ENCODE data around the gene MAP3K2. TPM values are rescaled to one million over a fixed set of nuclear protein-coding genes. Genes with fewer than 3 reads are reported as not detected.
A peak's percentile ranks its signal among the peaks of the same experiment; 100 is the strongest.

MAP3K2 gene
- total RNA-seq, 3 donors from 2014 or later (not counting 1 experiment from before 2014, with no cell fraction given) = 99.4 to 109 (median 106) TPM

- no peak for DNase-seq
- Histone ChIP-seq H3K4me1 (ENCODE audit: control insufficient read depth, insufficient read depth, low read length) (peaks cover 7% of the 10 kb centered on the region), H3K27me3 (ENCODE audit: control insufficient read depth, insufficient read depth, low read length) (no peaks in the 10 kb centered on the region), H3K36me3 (ENCODE audit: control insufficient read depth, insufficient read depth, low read length) (peaks cover 4% of the 10 kb centered on the region), H3K27ac (ENCODE audit: low read length) (no peak overlapping the region), H3K4me3 (ENCODE audit: low read length) (no peak overlapping the region), H3K9me3 (ENCODE audit: control insufficient read depth, insufficient read depth, low read length) (no peaks in the 10 kb centered on the region)
- WGBS (ENCODE audit: insufficient coverage) = 94% methylated on average over 2 of the region's 3 CpGs
- no peak for ATAC-seq
- H3K4me3 Mint-ChIP-seq = no peak overlapping the region
- no peak overlapping the region for H3K27ac Mint-ChIP-seq
- no peaks in the 10 kb centered on the region for H3K36me3 Mint-ChIP-seq
- peaks cover 50 to 52% of the 10 kb centered on the region in 2 donors for H3K4me1 Mint-ChIP-seq
- H3K9me3 Mint-ChIP-seq = no peaks in the 10 kb centered on the region
- intact Hi-C loops (cut with micrococcal nuclease) = no loop called here
- H3K27me3 Mint-ChIP-seq (ENCODE audit: low read depth in 2 of 2) = no peaks in the 10 kb centered on the region
- TF ChIP-seq CTCF (IDR thresholded peaks at IDR 0.05) = no peak
These were observed 40.8 kb downstream of the MAP3K2 start for GRCh38 chr2:127347015-127347414.

- Mint-ChIP-seq H3K27me3 (ENCODE audit: low read depth in 2 of 2) (no peaks in the 10 kb centered on the region), H3K4me1 (peaks cover 31 to 36% of the 10 kb centered on the region in 2 donors), H3K36me3 (no peaks in the 10 kb centered on the region), H3K9me3 (no peaks in the 10 kb centered on the region), H3K4me3 (no peak overlapping the region), H3K27ac (no peak overlapping the region)
- DNase-seq (no peak), ATAC-seq (no peak)
- Histone ChIP-seq H3K4me1 (ENCODE audit: control insufficient read depth, insufficient read depth, low read length) (no peaks in the 10 kb centered on the region), H3K27ac (ENCODE audit: low read length) (no peak overlapping the region), H3K4me3 (ENCODE audit: low read length) (no peak overlapping the region), H3K36me3 (ENCODE audit: control insufficient read depth, insufficient read depth, low read length) (peaks cover 15% of the 10 kb centered on the region), H3K27me3 (ENCODE audit: control insufficient read depth, insufficient read depth, low read length) (no peaks in the 10 kb centered on the region), H3K9me3 (ENCODE audit: control insufficient read depth, insufficient read depth, low read length) (no peaks in the 10 kb centered on the region)
- intact Hi-C loops (cut with micrococcal nuclease) = no loop called here
- WGBS (ENCODE audit: insufficient coverage) = no CpG with 5 or more reads among the region's 2 CpGs
- TF ChIP-seq CTCF (IDR thresholded peaks at IDR 0.05) = no peak
These were observed 44.5 kb downstream of the MAP3K2 start for GRCh38 chr2:127343277-127343676.

GRCh38 chr2:127342101-127342500, 45.7 kb downstream of the MAP3K2 start:
- no peaks in the 10 kb centered on the region for H3K36me3 Mint-ChIP-seq
- Histone ChIP-seq H3K27me3 (ENCODE audit: control insufficient read depth, insufficient read depth, low read length) (no peaks in the 10 kb centered on the region), H3K27ac (ENCODE audit: low read length) (no peak overlapping the region), H3K4me3 (ENCODE audit: low read length) (no peak overlapping the region), H3K9me3 (ENCODE audit: control insufficient read depth, insufficient read depth, low read length) (no peaks in the 10 kb centered on the region), H3K4me1 (ENCODE audit: control insufficient read depth, insufficient read depth, low read length) (no peaks in the 10 kb centered on the region), H3K36me3 (ENCODE audit: control insufficient read depth, insufficient read depth, low read length) (peaks cover 26% of the 10 kb centered on the region)
- no peak for DNase-seq
- 100% methylated on average over 1 of the region's 1 CpG for WGBS (ENCODE audit: insufficient coverage)
- intact Hi-C loops (cut with micrococcal nuclease) = no loop called here
- H3K27ac Mint-ChIP-seq = peak overlapping the region in 1 of 2 donors; percentile 4
- no peak for TF ChIP-seq CTCF (IDR thresholded peaks at IDR 0.05)
- H3K9me3 Mint-ChIP-seq = no peaks in the 10 kb centered on the region
- no peak for ATAC-seq
- H3K4me1 Mint-ChIP-seq = peaks cover 19 to 28% of the 10 kb centered on the region in 2 donors
- no peak overlapping the region for H3K4me3 Mint-ChIP-seq
- H3K27me3 Mint-ChIP-seq (ENCODE audit: low read depth in 2 of 2) = no peaks in the 10 kb centered on the region

GRCh38 chr2:127332335-127332734, 55.4 kb downstream of the MAP3K2 start:
- Histone ChIP-seq H3K36me3 (ENCODE audit: control insufficient read depth, insufficient read depth, low read length) (peaks cover 54% of the 10 kb centered on the region), H3K27me3 (ENCODE audit: control insufficient read depth, insufficient read depth, low read length) (no peaks in the 10 kb centered on the region), H3K4me1 (ENCODE audit: control insufficient read depth, insufficient read depth, low read length) (no peaks in the 10 kb centered on the region), H3K4me3 (ENCODE audit: low read length) (no peak overlapping the region), H3K27ac (ENCODE audit: low read length) (no peak overlapping the region), H3K9me3 (ENCODE audit: control insufficient read depth, insufficient read depth, low read length) (no peaks in the 10 kb centered on the region)
- Mint-ChIP-seq H3K27me3 (ENCODE audit: low read depth in 2 of 2) (no peaks in the 10 kb centered on the region), H3K27ac (no peak overlapping the region), H3K36me3 (peaks cover 7% of the 10 kb centered on the region), H3K9me3 (no peaks in the 10 kb centered on the region), H3K4me3 (no peak overlapping the region), H3K4me1 (peaks cover 6 to 11% of the 10 kb centered on the region in 2 donors)
- DNase-seq (no peak), ATAC-seq (no peak)
- 100% methylated on average over 1 of the region's 1 CpG for WGBS (ENCODE audit: insufficient coverage)
- no peak for TF ChIP-seq CTCF (IDR thresholded peaks at IDR 0.05)
- intact Hi-C loops (cut with micrococcal nuclease) = no loop called here

Measured in natural killer cell (primary cell).